GM23248 (cell line): Measurements from ENCODE around the gene EHMT1.

Experiments used
- EZH2 ChIP-seq: fragments of 200-600 bp; sonication (generic); IDR thresholded peaks from 2 replicates; pipeline ENCODE4 v1.6.1; 2018; ENCODE audit warnings: antibody characterized with exemption, mild to moderate bottlenecking; ENCODE audit not compliant: insufficient read depth, poor library complexity, severe bottlenecking
- EZH2phosphoT487 ChIP-seq: fragments of 200-600 bp; sonication (generic); IDR thresholded peaks from 2 replicates; pipeline ENCODE4 v1.6.1; 2018; ENCODE audit warnings: antibody characterized with exemption, moderate library complexity, mild to moderate bottlenecking, low read depth; ENCODE audit not compliant: insufficient read depth

- TF ChIP-seq EZH2 (no peak), EZH2phosphoT487 (no peak)
These were observed 234.7 kb downstream of the EHMT1 start for GRCh38 chr9:137853392-137853995.
